VCaP (cell line): Measurements from ENCODE around the gene DDI2.

Experiments
- H3K27ac ChIP-seq: fragments of 450-650 bp; 2 replicates; pipeline ENCODE4 v1.5.1; 2017
- CTCF ChIP-seq: fragments of 450-650 bp; conservative IDR thresholded peaks from 2 replicates; pipeline ENCODE4 v1.5.1; 2017; ENCODE audit warnings: mild to moderate bottlenecking, moderate library complexity

DDI2 gene

GRCh38 chr1:15701784-15702183 is 84.5 kb downstream of the DDI2 start:
- no peak overlapping the region for H3K27ac ChIP-seq
- TF ChIP-seq CTCF: no peak

DNA sequence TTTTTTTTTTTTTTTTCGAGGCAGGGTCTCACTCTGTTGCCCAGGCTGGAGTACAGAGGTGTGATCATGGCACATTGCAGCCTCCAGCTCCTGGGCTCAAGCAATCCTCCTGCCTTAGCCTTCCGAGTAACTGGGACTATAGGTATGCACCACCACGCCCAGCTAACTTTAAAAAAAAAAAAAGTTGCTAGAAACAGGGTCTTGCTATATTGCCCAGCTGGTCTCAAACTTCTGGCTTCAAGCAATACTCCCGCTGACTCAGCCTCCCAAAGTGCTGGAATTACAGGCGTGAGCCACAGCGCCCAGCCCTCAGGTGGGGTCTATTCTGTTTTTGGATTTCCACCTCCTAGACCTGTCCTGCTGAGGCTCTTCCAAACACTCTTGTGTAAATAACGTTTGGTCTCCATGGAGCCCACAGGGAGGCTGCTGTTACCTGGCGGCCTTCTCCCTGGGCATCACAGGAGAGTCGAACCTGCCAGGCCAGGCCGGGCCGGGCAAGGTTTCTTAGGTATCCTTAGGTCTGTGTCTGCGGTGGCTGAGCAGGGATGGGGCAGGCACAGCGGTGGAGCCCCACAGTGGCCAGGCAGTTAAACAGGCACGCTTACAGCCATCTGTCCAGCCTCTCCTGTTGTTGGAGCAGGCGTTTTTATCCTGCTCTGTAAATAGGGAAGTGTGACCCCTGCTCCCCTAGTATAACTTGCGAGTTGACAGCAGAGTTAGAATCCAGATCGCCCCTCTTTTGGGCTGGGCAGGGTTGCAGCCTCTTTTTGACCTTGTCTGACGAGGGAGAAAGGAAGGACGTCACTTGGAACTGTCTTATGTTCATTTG is 85.7 kb downstream of the DDI2 start:
- TF ChIP-seq CTCF: peak; percentile 37; the same call in 1 of the 2 replicates
- peak overlapping the region; percentile 18; the same call in 1 of the 2 replicates for H3K27ac ChIP-seq

DNA sequence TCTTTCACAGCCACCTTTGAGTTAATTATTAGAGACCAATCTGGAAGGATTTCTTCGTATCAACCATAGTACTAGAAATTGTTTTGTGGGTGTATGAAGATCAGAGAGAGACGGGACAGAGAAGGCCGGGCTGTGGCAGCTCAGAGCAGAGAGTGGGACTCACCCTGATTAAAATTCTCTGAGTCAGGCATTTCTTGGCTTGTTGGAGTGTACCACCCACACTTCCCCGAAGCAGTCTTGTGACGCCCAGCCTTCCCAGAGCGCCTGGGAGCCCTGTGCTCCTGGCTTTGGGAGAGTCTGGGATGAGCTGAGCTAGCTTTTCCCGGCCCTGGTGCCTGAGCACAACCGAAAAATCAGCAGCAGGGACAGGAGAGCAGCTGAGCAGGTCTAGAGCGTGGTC is 86.3 kb downstream of the DDI2 start:
- H3K27ac ChIP-seq: peak overlapping the region; percentile 18; the same call in 1 of the 2 replicates
- no peak for TF ChIP-seq CTCF

GRCh38 chr1:15704526-15705183 is 87.4 kb downstream of the DDI2 start:
- no peak overlapping the region for H3K27ac ChIP-seq
- TF ChIP-seq CTCF: no peak

DNA sequence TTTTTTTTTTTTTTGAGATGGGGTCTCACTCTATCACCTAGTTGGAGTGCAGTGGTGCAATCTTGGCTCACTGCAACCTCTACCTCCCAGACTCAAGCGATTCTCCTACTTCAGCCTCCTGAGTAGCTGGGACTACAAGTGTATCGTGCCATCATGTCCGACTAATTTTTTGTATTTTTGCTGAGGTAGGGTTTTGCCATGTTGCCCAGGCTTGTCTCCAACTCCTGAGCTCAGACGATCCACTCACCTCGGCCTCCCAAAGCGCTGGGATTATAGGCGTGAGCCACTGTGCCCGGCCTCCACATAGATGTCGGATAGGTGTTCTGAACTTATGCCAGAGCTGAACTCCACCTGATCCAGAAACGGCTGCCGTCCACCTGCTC is 87.9 kb downstream of the DDI2 start:
- no peak for TF ChIP-seq CTCF
- no peak overlapping the region for H3K27ac ChIP-seq

GRCh38 chr1:15706751-15707150 is 89.5 kb downstream of the DDI2 start:
- no peak overlapping the region for H3K27ac ChIP-seq
- no peak for TF ChIP-seq CTCF

- H3K27ac ChIP-seq: no peak overlapping the region
Observed at GRCh38 chr1:15707239-15707925, 90.1 kb downstream of the DDI2 start.

More at GRCh38 chr1:15707239-15707925, 90.1 kb downstream of the DDI2 start:
- no peak for TF ChIP-seq CTCF
